ENCODE results near the gene PIGL.
A peak's percentile ranks its signal among the peaks of the same experiment; 100 is the strongest.
"Not testable (repeated sequence)": the region's sequence is repeated elsewhere in the genome, so short reads cannot be mapped to it uniquely, and the experiment has no call there.

PIGL gene

GRCh38 chr17:16277163-16277562 lies 60.2 kb downstream of the PIGL start:
- DNase-seq: no peak

DNA sequence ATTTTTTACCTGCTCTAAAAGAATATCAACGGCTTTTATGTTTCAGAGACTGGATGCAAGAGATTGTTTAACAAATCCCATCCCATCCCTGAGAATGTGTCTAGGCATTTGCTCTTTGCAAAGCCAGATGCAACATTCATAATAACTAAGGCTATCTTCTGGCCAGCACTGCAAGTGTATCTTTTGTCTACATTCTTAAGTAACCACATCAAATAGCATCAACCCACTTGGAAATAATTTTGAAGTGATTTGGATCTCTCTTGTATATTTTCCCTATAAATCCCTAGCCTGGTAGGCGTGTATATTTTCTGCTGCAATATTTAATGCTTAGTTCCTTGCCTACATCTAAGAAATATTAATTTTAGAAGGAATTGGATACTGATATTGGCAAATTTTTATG lies 64.3 kb downstream of the PIGL start:
- no peak for DNase-seq

- no peak for DNase-seq
Observed at GRCh38 chr17:16282522-16282921, 65.5 kb downstream of the PIGL start.

- DNase-seq: no peak
Observed at GRCh38 chr17:16283705-16284104, 66.7 kb downstream of the PIGL start.

- DNase-seq: no peak
Observed at GRCh38 chr17:16285646-16286008, 68.6 kb downstream of the PIGL start.

GRCh38 chr17:16286009-16286946 lies 69.3 kb downstream of the PIGL start:
- peak; percentile 25 to 55 (median 42) for DNase-seq

- DNase-seq: no peak
Observed at GRCh38 chr17:16286947-16287562, 70.0 kb downstream of the PIGL start.

DNA sequence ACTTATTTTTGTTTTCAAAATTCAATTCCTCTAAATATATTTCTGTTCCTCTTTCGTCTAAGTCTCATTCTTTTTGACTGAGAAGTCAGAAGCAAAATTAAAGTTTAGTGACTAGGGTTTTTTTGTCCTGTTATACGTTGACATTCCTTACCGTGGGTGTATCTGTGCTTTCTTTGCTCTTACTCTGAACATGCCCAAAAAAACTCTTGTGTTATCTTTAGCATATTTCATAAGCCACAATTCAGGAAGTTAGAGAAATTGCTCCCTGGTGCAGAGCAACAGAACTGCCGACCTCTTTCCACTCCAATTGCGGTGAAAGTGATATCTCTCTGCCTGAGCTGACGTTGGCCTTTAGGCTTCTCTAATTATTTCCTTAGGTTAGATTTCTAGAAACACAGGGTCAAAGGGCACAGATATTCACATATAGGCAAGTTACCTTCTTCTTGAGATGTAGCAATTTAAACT lies 70.6 kb downstream of the PIGL start:
- DNase-seq: no peak

DNA sequence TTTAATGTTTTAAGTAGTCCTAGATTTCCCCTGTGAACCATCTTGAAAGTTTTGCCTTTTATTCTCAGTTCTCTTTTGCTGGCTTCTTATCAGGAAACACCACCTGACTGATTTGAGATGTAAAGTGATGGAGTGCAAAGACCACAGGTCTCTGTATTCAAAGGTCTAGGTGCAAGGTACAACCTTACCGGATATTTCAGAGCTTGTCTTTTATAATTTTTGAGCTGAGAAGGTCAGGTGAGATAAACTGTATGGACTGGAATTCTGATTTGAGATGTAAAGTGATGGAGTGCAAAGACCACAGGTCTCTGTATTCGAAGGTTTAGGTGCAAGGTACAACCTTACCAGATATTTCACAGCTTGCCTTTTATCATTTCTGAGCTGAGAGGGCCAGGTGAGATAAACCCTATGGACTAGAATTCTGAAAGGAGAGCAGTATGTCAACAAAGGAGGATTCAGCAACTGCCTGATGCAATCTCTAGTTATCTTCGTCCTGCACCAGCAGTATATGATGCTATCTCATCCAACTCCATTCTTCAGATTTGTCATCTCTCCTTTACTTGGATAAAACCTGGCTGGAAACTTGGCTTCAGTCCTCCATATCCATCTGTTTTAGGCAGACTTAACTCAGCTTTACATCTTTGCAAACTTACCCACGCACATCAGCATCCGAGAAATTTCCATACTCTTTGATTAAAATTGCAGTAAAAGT lies 72.0 kb downstream of the PIGL start:
- DNase-seq: no peak

- DNase-seq: no peak
Observed at GRCh38 chr17:16293931-16294330, 76.9 kb downstream of the PIGL start.

DNA sequence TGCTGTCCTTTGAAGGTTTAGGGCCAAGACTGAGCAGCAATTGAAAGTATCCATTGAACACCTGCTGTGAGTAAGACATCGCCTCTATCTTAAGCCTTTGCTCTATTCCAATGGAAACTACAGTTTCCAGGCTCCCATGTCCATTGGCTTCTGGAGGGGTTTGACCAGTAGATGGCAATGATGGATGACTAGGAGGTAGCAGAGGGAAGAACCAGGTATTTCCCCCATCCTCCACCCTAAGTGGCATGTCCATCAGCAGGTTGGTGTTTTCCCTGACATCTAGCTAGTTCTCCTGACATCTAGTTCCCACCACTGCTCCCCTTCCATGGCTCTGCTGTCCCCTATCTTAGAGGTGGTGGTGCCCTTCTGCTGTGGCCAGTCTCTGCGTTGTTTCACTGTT lies 77.5 kb downstream of the PIGL start:
- no peak for DNase-seq

GRCh38 chr17:16296072-16296471 lies 79.1 kb downstream of the PIGL start:
- not testable (repeated sequence) for DNase-seq

- no peak for DNase-seq
Observed at GRCh38 chr17:16297367-16298139, 80.5 kb downstream of the PIGL start.

DNA sequence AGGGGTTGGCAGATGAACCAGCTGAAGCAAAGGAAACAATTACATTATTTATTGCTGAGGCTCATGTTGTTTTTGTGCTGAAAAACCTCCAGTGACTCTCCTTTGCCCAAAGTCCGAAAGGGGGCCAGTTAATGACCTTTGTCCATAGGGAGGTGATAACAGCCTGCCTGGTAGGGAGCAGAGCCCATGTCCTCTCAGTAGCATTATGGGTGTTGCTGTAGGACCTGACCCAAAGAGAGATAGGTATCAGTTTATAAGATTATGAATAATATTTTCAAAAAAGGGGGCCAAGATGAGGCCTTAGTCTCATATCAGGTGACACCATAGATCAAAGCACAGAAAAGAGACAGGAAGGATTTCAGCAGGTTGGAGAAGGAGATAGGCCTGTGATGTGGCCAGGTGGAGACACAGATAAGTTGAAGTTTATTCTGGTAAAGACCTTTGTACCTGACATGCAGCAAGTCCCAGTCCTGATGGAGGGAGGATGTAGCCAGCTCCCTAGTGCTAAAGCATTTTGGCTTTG lies 81.2 kb downstream of the PIGL start:
- no peak for DNase-seq

DNA sequence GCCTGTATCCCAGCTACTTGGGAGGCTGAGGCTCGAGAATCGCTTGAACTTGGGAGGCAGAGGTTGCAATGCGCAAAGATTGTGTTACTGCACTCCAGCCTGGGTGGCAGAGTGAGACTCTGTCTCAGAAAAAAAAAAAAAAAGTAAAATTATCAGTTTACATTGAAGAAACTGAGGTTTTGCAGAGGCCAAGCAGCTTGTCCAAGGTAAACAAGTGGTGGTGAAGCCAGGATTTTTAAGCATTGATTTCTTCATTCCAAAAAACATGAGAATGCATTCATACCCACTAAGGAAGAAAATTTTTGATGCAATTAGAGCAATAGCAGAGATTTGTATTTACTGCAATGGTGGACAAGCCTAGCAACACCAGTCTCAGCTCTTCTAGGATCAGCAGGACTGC lies 83.5 kb downstream of the PIGL start:
- DNase-seq: no peak

DNA sequence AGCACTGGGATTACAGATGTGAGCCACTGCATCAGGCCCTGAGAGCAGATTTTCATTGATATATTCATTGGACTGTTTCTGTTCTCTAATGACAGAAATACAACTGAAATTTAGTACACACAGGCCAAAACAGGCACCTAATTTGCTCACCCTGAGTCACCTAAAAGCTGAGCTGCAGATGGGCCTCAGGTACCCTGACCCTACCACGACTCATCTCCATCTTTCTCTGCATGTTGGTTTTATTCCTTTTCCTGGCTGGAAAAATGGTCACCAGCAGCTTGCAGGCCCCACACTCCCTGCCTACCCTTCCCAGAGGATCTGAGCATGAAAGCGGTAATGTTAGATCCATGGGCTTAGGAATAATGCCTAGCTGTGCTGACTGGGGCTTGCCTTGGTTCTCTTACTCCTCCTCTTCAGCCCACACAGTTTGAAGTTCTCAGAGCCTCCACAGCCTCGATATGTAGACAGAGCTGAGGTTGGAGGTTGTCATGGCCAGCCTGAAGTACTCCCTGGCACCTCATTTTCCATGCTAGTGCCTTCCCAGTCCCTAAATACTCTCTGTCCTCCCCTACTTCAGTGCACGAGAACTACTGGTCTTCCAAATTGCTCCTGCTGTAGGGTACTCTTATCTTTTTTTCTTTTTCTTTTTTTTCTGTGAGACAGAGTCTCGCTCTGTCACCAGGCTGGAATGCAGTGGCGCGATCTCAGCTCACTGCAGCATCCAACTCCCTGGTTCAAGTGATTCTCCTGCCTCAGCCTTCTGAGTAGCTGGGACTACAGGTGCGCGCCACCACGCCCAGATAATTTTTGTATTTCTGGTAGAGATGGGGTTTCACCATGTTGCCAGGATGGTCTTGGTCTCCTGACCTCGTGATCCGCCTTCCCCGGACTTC lies 85.2 kb downstream of the PIGL start:
- no peak for DNase-seq

GRCh38 chr17:16302856-16303255 lies 85.8 kb downstream of the PIGL start:
- no peak for DNase-seq

- no peak for DNase-seq
Observed at GRCh38 chr17:16304830-16305229, 87.8 kb downstream of the PIGL start.

DNA sequence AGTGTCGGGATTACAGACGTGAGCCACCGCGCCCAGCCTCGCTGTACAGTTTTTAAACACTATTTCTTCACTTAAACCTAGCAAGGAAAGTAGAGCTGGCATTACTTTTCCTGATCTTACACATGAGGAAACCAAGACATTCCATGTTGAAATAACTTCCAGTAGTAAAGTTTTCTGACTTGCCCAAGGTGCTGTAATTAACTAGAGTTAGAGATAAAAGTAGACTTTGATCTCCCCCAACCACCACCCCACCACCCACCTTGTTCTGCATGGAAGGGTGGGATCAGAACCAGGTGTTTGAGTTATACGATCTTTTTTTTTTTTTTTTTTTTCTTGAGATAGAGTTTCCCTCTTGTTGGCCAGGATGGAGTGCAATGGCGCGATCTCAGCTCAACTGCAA lies 89.2 kb downstream of the PIGL start:
- DNase-seq: no peak

- not testable (repeated sequence) for DNase-seq
Observed at GRCh38 chr17:16312061-16312460, 95.1 kb downstream of the PIGL start.

All from activated CD4-positive, CD25-positive, alpha-beta regulatory T cell (primary cell).